Activated CD4-positive, alpha-beta T cell treated with anti-CD3 and anti-CD28 coated beads, Interleukin-2, amount 10 ng/mL, durations not matched to agents 24 days and 14 days (primary cell): ENCODE data around the gene ITPK1. TPM values are rescaled to one million over a fixed set of nuclear protein-coding genes. Genes with fewer than 3 reads are reported as not detected.

Experiments used
- DNase-seq: peaks from one replicate; pipeline ENCODE4 v3.0.0; 2022
- H3K27ac Mint-ChIP-seq: one replicate; pipeline ENCODE4 v1.8.0; 2022; ENCODE audit warnings: mild to moderate bottlenecking, mixed read lengths
- H3K27me3 Mint-ChIP-seq: one replicate; pipeline ENCODE4 v1.8.0; 2022; ENCODE audit warnings: mixed read lengths
- H3K36me3 Mint-ChIP-seq: one replicate; pipeline ENCODE4 v1.8.0; 2022; ENCODE audit warnings: low read depth, mild to moderate bottlenecking, mixed read lengths
- H3K4me1 Mint-ChIP-seq: one replicate; pipeline ENCODE4 v1.8.0; 2021; ENCODE audit warnings: mixed read lengths
- H3K4me3 Mint-ChIP-seq: one replicate; pipeline ENCODE4 v1.8.0; 2022; ENCODE audit warnings: mild to moderate bottlenecking, moderate library complexity, mixed read lengths
- H3K9me3 Mint-ChIP-seq: one replicate; pipeline ENCODE4 v1.8.0; 2021; ENCODE audit warnings: mixed read lengths
- intact Hi-C: fragments of 100-400 bp; cut with micrococcal nuclease; formaldehyde crosslinking; loops from one replicate; pipeline ENCODE4 v1.15.1; 2023
- total RNA-seq: library from RNA; stranded (reverse); gene quantifications from 2 replicates; pipeline ENCODE4 v1.2.3, GENCODE V29; 2022

Gene ITPK1
- total RNA-seq, 1 donor from 2014 or later, result 71.0 TPM

- Mint-ChIP-seq H3K4me3 (no peak overlapping the region), H3K27me3 (no peaks in the 10 kb centered on the region), H3K36me3 (peaks cover 3% of the 10 kb centered on the region), H3K9me3 (no peaks in the 10 kb centered on the region), H3K4me1 (peaks cover 29% of the 10 kb centered on the region), H3K27ac (no peak overlapping the region)
- intact Hi-C loops, result no loop called here
- no peak for DNase-seq
Observed at GRCh38 chr14:93079321-93079720, 36.4 kb downstream of the ITPK1 start.

DNA sequence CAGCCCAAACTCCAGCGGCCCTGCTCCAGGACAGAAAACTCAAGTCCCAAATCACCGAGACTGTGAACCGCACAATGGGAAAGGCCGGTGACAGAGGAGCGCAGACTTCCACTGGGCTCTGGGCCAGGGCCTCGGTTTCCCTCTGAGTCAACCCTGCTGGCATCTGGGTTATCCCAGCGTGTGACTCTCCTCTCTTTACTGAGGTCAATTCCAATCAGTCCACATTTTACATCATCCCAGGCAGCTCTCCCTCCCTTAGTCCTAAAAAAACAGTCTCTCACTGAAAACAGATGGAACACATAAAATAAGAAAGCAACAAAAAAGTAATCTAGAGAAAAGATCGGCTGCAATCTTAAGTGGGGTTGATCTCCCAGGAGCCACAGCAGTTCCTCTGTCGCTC lies 36.9 kb downstream of the ITPK1 start:
- no peak overlapping the region for H3K27ac Mint-ChIP-seq
- H3K4me3 Mint-ChIP-seq, result no peak overlapping the region
- no peaks in the 10 kb centered on the region for H3K9me3 Mint-ChIP-seq
- no peak for DNase-seq
- peaks cover 33% of the 10 kb centered on the region for H3K4me1 Mint-ChIP-seq
- intact Hi-C loops, result no loop called here
- H3K36me3 Mint-ChIP-seq, result peaks cover 3% of the 10 kb centered on the region
- H3K27me3 Mint-ChIP-seq, result no peaks in the 10 kb centered on the region

GRCh38 chr14:93076755-93077154 lies 39.0 kb downstream of the ITPK1 start:
- H3K27me3 Mint-ChIP-seq, result no peaks in the 10 kb centered on the region
- H3K9me3 Mint-ChIP-seq, result no peaks in the 10 kb centered on the region
- no peak for DNase-seq
- intact Hi-C loops, result no loop called here
- H3K27ac Mint-ChIP-seq, result no peak overlapping the region
- peaks cover 1% of the 10 kb centered on the region for H3K36me3 Mint-ChIP-seq
- H3K4me1 Mint-ChIP-seq, result peaks cover 30% of the 10 kb centered on the region
- H3K4me3 Mint-ChIP-seq, result no peak overlapping the region

GRCh38 chr14:93075891-93076290 lies 39.8 kb downstream of the ITPK1 start:
- peaks cover 1% of the 10 kb centered on the region for H3K36me3 Mint-ChIP-seq
- no peaks in the 10 kb centered on the region for H3K27me3 Mint-ChIP-seq

GRCh38 chr14:93073910-93074769 lies 41.6 kb downstream of the ITPK1 start:
- Mint-ChIP-seq H3K4me3 (peak overlapping the region; percentile 42), H3K27ac (peak overlapping the region; percentile 39), H3K4me1 (peaks cover 33% of the 10 kb centered on the region), H3K36me3 (peaks cover 1% of the 10 kb centered on the region), H3K9me3 (no peaks in the 10 kb centered on the region), H3K27me3 (no peaks in the 10 kb centered on the region)
- no peak for DNase-seq
- intact Hi-C loops, result no loop called here

More at GRCh38 chr14:93075891-93076290, 39.8 kb downstream of the ITPK1 start:
- Mint-ChIP-seq H3K4me3 (no peak overlapping the region), H3K27ac (no peak overlapping the region), H3K4me1 (peaks cover 31% of the 10 kb centered on the region), H3K9me3 (no peaks in the 10 kb centered on the region)
- DNase-seq, result no peak
- intact Hi-C loops, result no loop called here

DNA sequence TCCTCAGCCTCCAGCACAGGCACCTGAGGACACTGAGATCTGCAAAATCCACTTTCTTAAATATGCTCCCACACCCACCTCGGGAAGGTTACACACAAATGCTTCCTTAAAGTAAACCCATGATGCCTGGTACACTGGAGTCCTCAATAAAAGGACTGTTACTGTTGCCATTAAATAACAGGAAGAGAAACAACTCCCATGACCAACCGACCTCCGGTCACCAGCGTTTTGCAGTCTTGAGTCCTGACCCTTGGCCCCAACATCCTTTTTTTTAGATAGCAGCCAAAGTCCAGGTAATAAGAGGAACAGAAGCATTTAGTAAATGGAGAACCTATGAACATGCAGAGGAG lies 42.4 kb downstream of the ITPK1 start:
- no peaks in the 10 kb centered on the region for H3K27me3 Mint-ChIP-seq
- no peak for DNase-seq
- no peaks in the 10 kb centered on the region for H3K9me3 Mint-ChIP-seq
- H3K4me1 Mint-ChIP-seq, result peaks cover 30% of the 10 kb centered on the region
- peaks cover 1% of the 10 kb centered on the region for H3K36me3 Mint-ChIP-seq
- intact Hi-C loops, result no loop called here
- H3K27ac Mint-ChIP-seq, result no peak overlapping the region
- no peak overlapping the region for H3K4me3 Mint-ChIP-seq

GRCh38 chr14:93072659-93073357 lies 42.9 kb downstream of the ITPK1 start:
- Mint-ChIP-seq H3K4me3 (no peak overlapping the region), H3K9me3 (no peaks in the 10 kb centered on the region), H3K4me1 (peaks cover 32% of the 10 kb centered on the region), H3K27me3 (no peaks in the 10 kb centered on the region), H3K27ac (no peak overlapping the region), H3K36me3 (peaks cover 6% of the 10 kb centered on the region)
- intact Hi-C loops, result no loop called here
- no peak for DNase-seq

DNA sequence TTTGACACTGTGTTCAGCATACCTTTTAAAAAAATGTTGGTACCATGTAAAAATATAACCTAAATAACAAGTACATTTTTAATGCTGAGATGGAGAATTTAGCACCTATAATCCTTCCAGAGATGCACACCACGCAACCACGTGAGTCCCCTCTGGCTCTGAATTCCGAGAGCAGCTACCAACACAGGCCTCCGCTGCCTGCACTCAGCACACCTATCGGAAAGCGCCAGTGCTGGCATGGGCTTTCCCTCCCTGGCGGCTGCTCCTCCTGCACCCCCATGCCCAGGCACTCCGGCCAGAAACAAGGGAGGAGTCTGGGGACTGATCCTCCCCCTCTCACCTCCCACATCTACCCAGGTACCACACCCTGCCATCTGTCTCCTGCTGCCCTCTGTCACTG lies 47.0 kb downstream of the ITPK1 start:
- Mint-ChIP-seq H3K9me3 (no peaks in the 10 kb centered on the region), H3K27ac (no peak overlapping the region), H3K27me3 (no peaks in the 10 kb centered on the region), H3K36me3 (peaks cover 6% of the 10 kb centered on the region), H3K4me3 (no peak overlapping the region), H3K4me1 (peaks cover 44% of the 10 kb centered on the region)
- intact Hi-C loops, result loop anchor here (5.0 kb wide), 1 partner anchor 34 kb away; no protein-coding TSS in a partner anchor
- no peak for DNase-seq

DNA sequence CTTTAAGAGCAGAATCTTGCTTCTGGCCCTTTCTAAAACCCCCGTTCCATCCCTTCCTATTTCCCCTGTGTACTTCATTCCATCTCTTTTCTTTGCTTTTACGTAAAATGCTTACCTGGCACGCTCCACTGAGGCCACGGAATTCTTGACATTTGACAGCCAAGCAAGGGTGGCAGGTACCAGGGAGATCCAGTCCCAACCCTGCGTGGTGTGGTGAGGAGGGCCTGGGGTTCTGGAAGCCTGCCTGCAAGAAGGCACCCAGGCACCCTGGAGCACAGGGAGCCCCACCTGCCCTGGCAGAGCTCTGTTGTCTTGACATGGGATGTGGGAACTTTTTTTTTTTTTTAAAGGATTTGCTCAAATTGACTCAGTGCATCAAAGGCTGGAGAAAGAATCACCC lies 48.6 kb downstream of the ITPK1 start:
- DNase-seq, result no peak
- H3K4me1 Mint-ChIP-seq, result peaks cover 36% of the 10 kb centered on the region
- no peaks in the 10 kb centered on the region for H3K27me3 Mint-ChIP-seq
- H3K9me3 Mint-ChIP-seq, result no peaks in the 10 kb centered on the region
- H3K27ac Mint-ChIP-seq, result peak overlapping the region; percentile 92
- intact Hi-C loops, result loop anchor here (2.0 to 5.0 kb wide), 2 partner anchors 35 to 46 kb away; no protein-coding TSS in a partner anchor
- H3K36me3 Mint-ChIP-seq, result peaks cover 4% of the 10 kb centered on the region
- peak overlapping the region; percentile 13 for H3K4me3 Mint-ChIP-seq

- H3K9me3 Mint-ChIP-seq, result no peaks in the 10 kb centered on the region
- H3K27ac Mint-ChIP-seq, result peak overlapping the region; percentile 92
Observed at GRCh38 chr14:93065272-93065730, 50.4 kb downstream of the ITPK1 start.

GRCh38 chr14:93064411-93065271 lies 51.1 kb downstream of the ITPK1 start:
- intact Hi-C loops, result loop anchor here (5.0 kb wide), 1 partner anchor 38 kb away; no protein-coding TSS in a partner anchor
- Mint-ChIP-seq H3K4me3 (peak overlapping the region; percentile 31), H3K27ac (peak overlapping the region; percentile 92)

More at GRCh38 chr14:93065272-93065730, 50.4 kb downstream of the ITPK1 start:
- no peak for DNase-seq
- H3K4me3 Mint-ChIP-seq, result peak overlapping the region; percentile 31
- no peaks in the 10 kb centered on the region for H3K27me3 Mint-ChIP-seq
- peaks cover 6% of the 10 kb centered on the region for H3K36me3 Mint-ChIP-seq
- intact Hi-C loops, result loop anchor here (5.0 kb wide), 1 partner anchor 37 kb away; no protein-coding TSS in a partner anchor
- peaks cover 42% of the 10 kb centered on the region for H3K4me1 Mint-ChIP-seq

DNA sequence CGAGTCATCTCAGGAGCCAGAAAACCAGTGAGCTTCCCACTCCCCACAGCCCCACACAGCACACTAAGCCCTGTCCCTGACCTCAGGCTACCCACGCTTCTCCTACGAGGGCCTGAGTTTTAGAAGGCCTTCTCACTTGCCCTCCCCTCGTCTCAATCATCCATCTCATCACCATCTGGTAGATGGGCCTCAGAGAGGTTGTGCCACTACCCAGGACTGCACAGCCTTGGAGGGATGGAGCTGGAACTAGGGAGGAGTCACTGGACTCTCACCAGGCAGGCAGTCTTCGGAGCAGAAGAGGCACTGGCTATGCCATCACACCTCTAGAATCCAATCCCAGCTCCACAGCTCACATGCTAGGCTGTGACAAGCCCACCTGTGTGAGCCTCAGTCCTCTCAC lies 52.3 kb downstream of the ITPK1 start:
- Mint-ChIP-seq H3K27me3 (no peaks in the 10 kb centered on the region), H3K9me3 (no peaks in the 10 kb centered on the region), H3K4me3 (no peak overlapping the region), H3K4me1 (peaks cover 42% of the 10 kb centered on the region), H3K36me3 (peaks cover 6% of the 10 kb centered on the region), H3K27ac (no peak overlapping the region)
- DNase-seq, result no peak
- intact Hi-C loops, result no loop called here

More at GRCh38 chr14:93064411-93065271, 51.1 kb downstream of the ITPK1 start:
- peaks cover 6% of the 10 kb centered on the region for H3K36me3 Mint-ChIP-seq
- DNase-seq, result no peak
- no peaks in the 10 kb centered on the region for H3K27me3 Mint-ChIP-seq
- H3K9me3 Mint-ChIP-seq, result no peaks in the 10 kb centered on the region
- H3K4me1 Mint-ChIP-seq, result peaks cover 45% of the 10 kb centered on the region

GRCh38 chr14:93062890-93063289 lies 52.8 kb downstream of the ITPK1 start:
- H3K27ac Mint-ChIP-seq, result no peak overlapping the region
- H3K36me3 Mint-ChIP-seq, result peaks cover 3% of the 10 kb centered on the region
- no peaks in the 10 kb centered on the region for H3K27me3 Mint-ChIP-seq
- intact Hi-C loops, result no loop called here
- no peak for DNase-seq
- H3K4me1 Mint-ChIP-seq, result peaks cover 40% of the 10 kb centered on the region
- no peaks in the 10 kb centered on the region for H3K9me3 Mint-ChIP-seq
- no peak overlapping the region for H3K4me3 Mint-ChIP-seq
